ENCODE data around the gene MTA1. TPM values are rescaled to one million over a fixed set of nuclear protein-coding genes. Genes with fewer than 3 reads are reported as not detected.

MTA1 gene
- total RNA-seq, 6 donors from 2014 or later: 64.8 to 315 (median 94.9) TPM

GRCh38 chr14:105478398-105479251 lies 59.0 kb downstream of the MTA1 start:
- ATAC-seq (ENCODE audit: low FRiP score in 2 of 2) (no peak), DNase-seq (no peak)
- H3K36me3 ChIP-seq: peaks cover 0 to 22% (median 6%) of the 10 kb centered on the region in 4 donors
- peaks cover 46 to 93% (median 76%) of the 10 kb centered on the region in 4 donors for H3K4me1 ChIP-seq
- H3K27me3 ChIP-seq: peaks cover 0 to 16% (median 8%) of the 10 kb centered on the region in 4 donors
- H3K9me3 ChIP-seq: no peaks in the 10 kb centered on the region
- peak overlapping the region in 3 of 4 donors; percentile 19 to 93 (median 36) for H3K27ac ChIP-seq
- 68 to 70% methylated on average over 5 to 65 of the region's 81 CpGs for WGBS, 2 donors
- H3K4me3 ChIP-seq: peak overlapping the region in 1 of 4 donors; percentile 10
- TF ChIP-seq EP300 (IDR thresholded peaks at IDR 0.05) (no peak), POLR2A (IDR thresholded peaks at IDR 0.05) (no peak), POLR2AphosphoS5 (IDR thresholded peaks at IDR 0.05) (no peak)
- TF ChIP-seq, protein P1, sequence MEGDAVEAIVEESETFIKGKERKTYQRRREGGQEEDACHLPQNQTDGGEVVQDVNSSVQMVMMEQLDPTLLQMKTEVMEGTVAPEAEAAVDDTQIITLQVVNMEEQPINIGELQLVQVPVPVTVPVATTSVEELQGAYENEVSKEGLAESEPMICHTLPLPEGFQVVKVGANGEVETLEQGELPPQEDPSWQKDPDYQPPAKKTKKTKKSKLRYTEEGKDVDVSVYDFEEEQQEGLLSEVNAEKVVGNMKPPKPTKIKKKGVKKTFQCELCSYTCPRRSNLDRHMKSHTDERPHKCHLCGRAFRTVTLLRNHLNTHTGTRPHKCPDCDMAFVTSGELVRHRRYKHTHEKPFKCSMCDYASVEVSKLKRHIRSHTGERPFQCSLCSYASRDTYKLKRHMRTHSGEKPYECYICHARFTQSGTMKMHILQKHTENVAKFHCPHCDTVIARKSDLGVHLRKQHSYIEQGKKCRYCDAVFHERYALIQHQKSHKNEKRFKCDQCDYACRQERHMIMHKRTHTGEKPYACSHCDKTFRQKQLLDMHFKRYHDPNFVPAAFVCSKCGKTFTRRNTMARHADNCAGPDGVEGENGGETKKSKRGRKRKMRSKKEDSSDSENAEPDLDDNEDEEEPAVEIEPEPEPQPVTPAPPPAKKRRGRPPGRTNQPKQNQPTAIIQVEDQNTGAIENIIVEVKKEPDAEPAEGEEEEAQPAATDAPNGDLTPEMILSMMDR (IDR thresholded peaks at IDR 0.05): no peak

DNA sequence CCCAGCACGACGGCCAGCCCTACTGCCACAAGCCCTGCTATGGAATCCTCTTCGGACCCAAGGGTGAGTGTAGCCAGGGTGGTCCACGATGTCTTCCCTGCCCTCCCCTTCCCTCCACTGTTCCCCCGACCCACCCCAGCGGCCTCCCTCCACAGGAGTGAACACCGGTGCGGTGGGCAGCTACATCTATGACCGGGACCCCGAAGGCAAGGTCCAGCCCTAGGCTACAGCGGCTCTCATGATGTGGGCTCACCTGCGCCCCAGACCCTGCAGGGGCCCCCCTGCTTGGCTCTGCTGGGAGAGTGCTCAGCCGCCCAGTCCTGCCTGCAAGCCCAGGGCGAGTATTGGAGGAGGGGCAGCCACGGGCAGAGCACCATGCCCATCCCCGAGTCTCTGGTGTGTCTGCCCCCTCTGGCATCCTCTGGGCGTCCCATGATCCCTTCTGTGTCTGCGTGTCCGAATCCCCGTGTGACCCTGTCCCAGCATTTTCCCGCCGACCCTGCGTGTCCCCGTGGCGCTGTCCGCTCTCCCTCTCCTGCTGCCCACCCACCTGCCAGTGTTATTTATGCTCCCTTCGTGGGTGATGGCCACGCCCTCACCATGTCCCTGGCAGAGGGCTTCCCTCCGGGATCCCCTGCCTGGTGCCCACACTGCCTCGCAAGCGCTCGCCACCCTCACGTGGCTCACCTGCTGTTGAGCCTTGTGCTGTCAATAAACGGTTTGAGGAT lies 60.0 kb downstream of the MTA1 start:
- H3K36me3 ChIP-seq: peaks cover 0 to 22% (median 6%) of the 10 kb centered on the region in 4 donors
- ATAC-seq (ENCODE audit: low FRiP score in 2 of 2): no peak
- H3K4me3 ChIP-seq: no peak overlapping the region
- WGBS, 2 donors: 62 to 76% methylated on average over 21 to 26 of the region's 34 CpGs
- TF ChIP-seq POLR2A (IDR thresholded peaks at IDR 0.05) (no peak), EP300 (IDR thresholded peaks at IDR 0.05) (no peak), POLR2AphosphoS5 (IDR thresholded peaks at IDR 0.05) (no peak)
- TF ChIP-seq, protein P1 (IDR thresholded peaks at IDR 0.05): no peak
- peaks cover 52 to 94% (median 80%) of the 10 kb centered on the region in 4 donors for H3K4me1 ChIP-seq
- peak overlapping the region in 3 of 4 donors; percentile 88 to 98 (median 97) for H3K27ac ChIP-seq
- DNase-seq: no peak
- no peaks in the 10 kb centered on the region for H3K9me3 ChIP-seq
- peaks cover 0 to 16% (median 8%) of the 10 kb centered on the region in 4 donors for H3K27me3 ChIP-seq

- Histone ChIP-seq H3K9me3 (no peaks in the 10 kb centered on the region), H3K36me3 (peaks cover 0 to 22% (median 6%) of the 10 kb centered on the region in 4 donors), H3K4me1 (peaks cover 59 to 94% (median 82%) of the 10 kb centered on the region in 4 donors), H3K27me3 (peaks cover 0 to 10% (median 5%) of the 10 kb centered on the region in 4 donors), H3K4me3 (peak overlapping the region in 1 of 4 donors; percentile 47), H3K27ac (peak overlapping the region; percentile 88 to 98 (median 94))
- ATAC-seq (ENCODE audit: low FRiP score in 2 of 2): no peak
- no peak for DNase-seq
- 65 to 76% methylated on average over 13 to 15 of the region's 15 CpGs for whole genome bisulfite sequencing, 2 donors
- TF ChIP-seq, protein P1 (IDR thresholded peaks at IDR 0.05): no peak
- TF ChIP-seq POLR2A (IDR thresholded peaks at IDR 0.05) (no peak), EP300 (IDR thresholded peaks at IDR 0.05) (no peak), POLR2AphosphoS5 (IDR thresholded peaks at IDR 0.05) (no peak)
These were observed 60.6 kb downstream of the MTA1 start for GRCh38 chr14:105480199-105480746.

- WGBS, 2 donors: 0 to 2% methylated on average over 1 to 33 of the region's 35 CpGs
- Histone ChIP-seq H3K4me3 (peak overlapping the region in 3 of 4 donors; percentile 24 to 47 (median 42)), H3K27me3 (peaks cover 0 to 10% (median 2%) of the 10 kb centered on the region in 4 donors), H3K4me1 (peaks cover 67 to 94% (median 81%) of the 10 kb centered on the region in 4 donors), H3K27ac (peak overlapping the region; percentile 88 to 98 (median 94)), H3K36me3 (peaks cover 0 to 22% (median 6%) of the 10 kb centered on the region in 4 donors), H3K9me3 (no peaks in the 10 kb centered on the region)
- DNase-seq (peak; percentile 93 to 96), ATAC-seq (ENCODE audit: low FRiP score in 2 of 2) (peak; percentile 87 to 92)
- TF ChIP-seq EP300 (IDR thresholded peaks at IDR 0.05) (no peak), POLR2AphosphoS5 (IDR thresholded peaks at IDR 0.05) (peak; percentile 50 to 81), POLR2A (IDR thresholded peaks at IDR 0.05) (peak in 3 of 4 donors; percentile 56 to 71 (median 57))
- TF ChIP-seq, protein P1 (IDR thresholded peaks at IDR 0.05): peak; percentile 96 to 100 (median 100)
These were observed 61.5 kb downstream of the MTA1 start for GRCh38 chr14:105480807-105481801.

All from upper lobe of left lung (tissue), 6 donors.